HL-60 (cell line): ENCODE results near the gene GDI2.

Source experiments
- POLR2AphosphoS5 ChIP-seq: IDR thresholded peaks from 2 replicates; pipeline ENCODE4 v1.6.1; 2012; ENCODE audit warnings: low read depth
- SPI1 ChIP-seq: IDR thresholded peaks from 2 replicates; pipeline ENCODE4 v1.6.1; 2012; ENCODE audit warnings: low read depth, mild to moderate bottlenecking, borderline replicate concordance
- TF ChIP-seq, protein P1 (sequence below): IDR thresholded peaks from one replicate; pipeline ENCODE4 v1.5.1; 2011; ENCODE audit warnings: low read length, control low read depth, inconsistent platforms; ENCODE audit not compliant: insufficient read depth

DNA sequence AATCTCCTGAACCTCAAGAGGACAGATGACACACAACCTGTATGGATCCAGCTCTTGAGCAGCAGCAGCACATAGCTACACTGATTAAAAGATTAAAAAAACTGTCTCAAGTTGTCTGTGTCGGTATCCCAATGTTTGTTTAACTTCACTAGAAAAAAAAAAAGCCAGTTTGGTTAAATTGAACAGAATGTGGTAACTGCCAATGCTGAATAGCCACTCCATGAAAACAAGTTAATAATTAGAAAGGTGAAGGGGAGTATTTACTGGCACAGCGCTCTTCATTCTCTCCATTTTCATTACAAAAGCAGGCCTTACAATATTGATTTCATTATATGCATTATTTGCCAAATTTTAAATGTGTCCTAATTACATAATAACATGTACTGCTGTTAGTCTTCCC, 47.6 kb downstream of the GDI2 start:
- TF ChIP-seq POLR2AphosphoS5 = no peak
- TF ChIP-seq, protein P1, sequence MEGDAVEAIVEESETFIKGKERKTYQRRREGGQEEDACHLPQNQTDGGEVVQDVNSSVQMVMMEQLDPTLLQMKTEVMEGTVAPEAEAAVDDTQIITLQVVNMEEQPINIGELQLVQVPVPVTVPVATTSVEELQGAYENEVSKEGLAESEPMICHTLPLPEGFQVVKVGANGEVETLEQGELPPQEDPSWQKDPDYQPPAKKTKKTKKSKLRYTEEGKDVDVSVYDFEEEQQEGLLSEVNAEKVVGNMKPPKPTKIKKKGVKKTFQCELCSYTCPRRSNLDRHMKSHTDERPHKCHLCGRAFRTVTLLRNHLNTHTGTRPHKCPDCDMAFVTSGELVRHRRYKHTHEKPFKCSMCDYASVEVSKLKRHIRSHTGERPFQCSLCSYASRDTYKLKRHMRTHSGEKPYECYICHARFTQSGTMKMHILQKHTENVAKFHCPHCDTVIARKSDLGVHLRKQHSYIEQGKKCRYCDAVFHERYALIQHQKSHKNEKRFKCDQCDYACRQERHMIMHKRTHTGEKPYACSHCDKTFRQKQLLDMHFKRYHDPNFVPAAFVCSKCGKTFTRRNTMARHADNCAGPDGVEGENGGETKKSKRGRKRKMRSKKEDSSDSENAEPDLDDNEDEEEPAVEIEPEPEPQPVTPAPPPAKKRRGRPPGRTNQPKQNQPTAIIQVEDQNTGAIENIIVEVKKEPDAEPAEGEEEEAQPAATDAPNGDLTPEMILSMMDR = no peak
- no peak for TF ChIP-seq SPI1
